SK-N-SH (cell line): ENCODE data around the gene AKAP6. TPM values are rescaled to one million over a fixed set of nuclear protein-coding genes. Genes with fewer than 3 reads are reported as not detected.

Experiments used
- CTCF ChIA-PET: fragments of 300-600, 350-600 bp; formaldehyde crosslinking; extraction: SDS; loops from one replicate; lab custom pipeline; 2021; lab: Yijun Ruan, JAX
- POLR2A ChIA-PET: fragments of 350-600 bp; sonication (Branson Sonifier 250); formaldehyde crosslinking; extraction: SDS; loops from one replicate; lab custom pipeline; 2020; ENCODE audit warnings: antibody characterized with exemption, inconsistent platforms; lab: Yijun Ruan, JAX
- DNase-seq: peaks from one replicate; pipeline ENCODE4 v3.0.0; 2012
- H2AFZ ChIP-seq: fragments of 200-600 bp; sonication (generic); 2 replicates; pipeline ENCODE4 v1.8.1; 2016; ENCODE audit warnings: antibody characterized with exemption, mild to moderate bottlenecking, low read depth
- H3F3A ChIP-seq: fragments of 200-600 bp; sonication (generic); replicated peaks from 2 replicates; pipeline ENCODE3; 2016; ENCODE audit warnings: antibody characterized with exemption, mild to moderate bottlenecking; ENCODE audit not compliant: insufficient read depth
- H3K27ac ChIP-seq, 2 experiments: fragments of 200-500 bp in 1 of 2; fragments of 200-600 bp in 1 of 2; sonication (Bioruptor generic) in 1 of 2; sonication (generic), shearing (Covaris generic) in 1 of 2; 2 replicates each; pipeline versions ENCODE4 v1.5.1 to v1.6.1; 2014 to 2016; ENCODE audit warnings: low read depth in 2 of 2, inconsistent platforms in 1 of 2, low read length in 1 of 2, mild to moderate bottlenecking in 1 of 2, mixed read lengths in 1 of 2
- H3K27me3 ChIP-seq: fragments of 200-600 bp; sonication (generic), shearing (Covaris generic); 2 replicates; pipeline ENCODE4 v1.6.1; 2016; ENCODE audit warnings: mixed run types; ENCODE audit not compliant: insufficient read depth
- H3K36me3 ChIP-seq, 2 experiments: fragments of 200-500 bp in 1 of 2; fragments of 200-600 bp in 1 of 2; sonication (Bioruptor generic) in 1 of 2; sonication (generic) in 1 of 2; replicated peaks in 1 of 2; 2 replicates each; pipeline versions ENCODE3 to v1.5.1; 2014 to 2016; ENCODE audit warnings: low read length in 1 of 2, mild to moderate bottlenecking in 1 of 2; ENCODE audit not compliant: insufficient read depth in 2 of 2, control insufficient read depth in 1 of 2
- H3K4me1 ChIP-seq, 2 experiments: fragments of 200-500 bp in 1 of 2; fragments of 200-600 bp in 1 of 2; sonication (Bioruptor generic) in 1 of 2; sonication (generic), shearing (Covaris generic) in 1 of 2; 2 replicates each; pipeline versions ENCODE4 v1.5.1 to v1.6.1; 2014 to 2016; ENCODE audit warnings: low read depth in 1 of 2, low read length in 1 of 2, mixed run types in 1 of 2; ENCODE audit not compliant: insufficient read depth in 2 of 2, control insufficient read depth in 1 of 2
- H3K4me2 ChIP-seq: fragments of 200-600 bp; sonication (generic), shearing (Covaris generic); 2 replicates; pipeline ENCODE4 v1.6.1; 2017; ENCODE audit warnings: mixed run types
- H3K4me3 ChIP-seq, 2 experiments: fragments of 200-500 bp in 1 of 2; fragments of 200-600 bp in 1 of 2; sonication (Bioruptor generic) in 1 of 2; sonication (generic), shearing (Covaris generic) in 1 of 2; 2 replicates each; pipeline versions ENCODE4 v1.5.1 to v1.8.1; 2014 to 2016; ENCODE audit warnings: low read depth in 2 of 2, inconsistent platforms in 1 of 2, low read length in 1 of 2, mild to moderate bottlenecking in 1 of 2, mixed read lengths in 1 of 2, moderate library complexity in 1 of 2
- H3K79me2 ChIP-seq: fragments of 200-600 bp; sonication (generic); 2 replicates; pipeline ENCODE4 v1.8.1; 2017; ENCODE audit warnings: mild to moderate bottlenecking; ENCODE audit not compliant: insufficient read depth
- H3K9ac ChIP-seq: fragments of 200-600 bp; sonication (generic); 2 replicates; pipeline ENCODE4 v1.6.1; 2017; ENCODE audit warnings: mixed run types
- H3K9me2 ChIP-seq: fragments of 200-600 bp; sonication (generic); 2 replicates; pipeline ENCODE4 v1.6.1; 2017; ENCODE audit warnings: mixed run types
- H3K9me3 ChIP-seq: fragments of 200-600 bp; sonication (generic); 2 replicates; pipeline ENCODE4 v1.6.1; 2017; ENCODE audit warnings: mixed run types, mild to moderate bottlenecking, moderate library complexity
- H4K20me1 ChIP-seq: fragments of 200-600 bp; sonication (generic); 2 replicates; pipeline ENCODE4 v1.6.1; 2017; ENCODE audit warnings: mild to moderate bottlenecking, mixed run types; ENCODE audit not compliant: insufficient read depth
- CTCF ChIP-seq: fragments of 200-600 bp; sonication (generic); IDR thresholded peaks from 2 replicates; pipeline ENCODE4 v1.6.1; 2017; ENCODE audit warnings: antibody characterized with exemption, mild to moderate bottlenecking, moderate library complexity
- ELF1 ChIP-seq: IDR thresholded peaks from 2 replicates; pipeline ENCODE4 v1.4.0; 2012
- EP300 ChIP-seq, 2 experiments: IDR thresholded peaks; 2 replicates each; pipeline versions ENCODE4 v1.4.0 to v1.6.1; 2012; ENCODE audit warnings: borderline replicate concordance in 1 of 2, low read depth in 1 of 2, low read length in 1 of 2
- FOXJ3 ChIP-seq: sonication (generic); formaldehyde crosslinking; IDR thresholded peaks from 2 replicates; pipeline ENCODE4 v1.5.1; 2020; ENCODE audit warnings: mild to moderate bottlenecking, missing genetic modification reagents
- GABPA ChIP-seq: IDR thresholded peaks from 2 replicates; pipeline ENCODE4 v1.4.0; 2012; ENCODE audit warnings: low read depth, mild to moderate bottlenecking
- GATA2 ChIP-seq: sonication (generic); formaldehyde crosslinking; IDR thresholded peaks from 2 replicates; pipeline ENCODE4 v1.5.0; 2020; ENCODE audit warnings: mild to moderate bottlenecking, missing genetic modification reagents
- IRF3 ChIP-seq: fragments of 150-350 bp; IDR thresholded peaks from 2 replicates; pipeline ENCODE4 v1.6.1; 2016; ENCODE audit warnings: mild to moderate bottlenecking, low read depth, low read length
- JUND ChIP-seq: IDR thresholded peaks from 2 replicates; pipeline ENCODE4 v1.4.0; 2012
- MAX ChIP-seq: IDR thresholded peaks from 2 replicates; pipeline ENCODE4 v1.4.0; 2012; ENCODE audit warnings: low read depth
- MEF2A ChIP-seq: IDR thresholded peaks from 2 replicates; pipeline ENCODE4 v1.4.0; 2012; ENCODE audit warnings: low read depth, borderline replicate concordance
- MXI1 ChIP-seq: IDR thresholded peaks from 2 replicates; pipeline ENCODE4 v1.6.1; 2012; ENCODE audit warnings: mild to moderate bottlenecking, low read depth, low read length, improper control_type of control experiment
- NFIC ChIP-seq: IDR thresholded peaks from 2 replicates; pipeline ENCODE4 v1.4.0; 2012; ENCODE audit warnings: borderline replicate concordance
- NRF1 ChIP-seq: IDR thresholded peaks from 2 replicates; pipeline ENCODE4 v1.6.1; 2012; ENCODE audit warnings: low read depth, mild to moderate bottlenecking, low read length
- POLR2AphosphoS5 ChIP-seq: IDR thresholded peaks from 2 replicates; pipeline ENCODE4 v1.6.1; 2012; ENCODE audit warnings: low read depth, low read length
- RAD21 ChIP-seq: IDR thresholded peaks from 2 replicates; pipeline ENCODE4 v1.6.1; 2012; ENCODE audit warnings: mild to moderate bottlenecking, low read length
- RFX5 ChIP-seq: IDR thresholded peaks from 2 replicates; pipeline ENCODE4 v1.6.1; 2012; ENCODE audit warnings: mild to moderate bottlenecking, improper control_type of control experiment, low read length
- SIN3A ChIP-seq: IDR thresholded peaks from 2 replicates; pipeline ENCODE4 v1.6.1; 2012; ENCODE audit warnings: low read depth, mild to moderate bottlenecking, low read length, moderate library complexity, borderline replicate concordance
- TEAD4 ChIP-seq: IDR thresholded peaks from 2 replicates; pipeline ENCODE4 v1.4.0; 2012; ENCODE audit warnings: mild to moderate bottlenecking, borderline replicate concordance; ENCODE audit not compliant: insufficient read depth
- USF1 ChIP-seq: IDR thresholded peaks from 2 replicates; pipeline ENCODE4 v1.4.0; 2012; ENCODE audit warnings: low read depth, borderline replicate concordance
- ZBTB33 ChIP-seq: IDR thresholded peaks from 2 replicates; pipeline ENCODE4 v1.4.0; 2012; ENCODE audit warnings: low read depth, borderline replicate concordance
- WGBS: methylation state at CpG from one replicate; pipeline ENCODE4 v1.1.6; 2017; ENCODE audit warnings: low lambda C conversion rate; 5-methylcytosine and 5-hydroxymethylcytosine counted together
- polyA plus RNA-seq, 3 experiments: library from polyadenylated mRNA; depleted of rRNA; stranded (reverse); fragments of >200 nt; gene quantifications; 2 replicates each; pipeline ENCODE4 v1.2.3, GENCODE V29; 2012

AKAP6 gene
- polyA plus RNA-seq, 1 of the 3 experiments (the other 2 are of a cell fraction) = 1.7 TPM

- peak overlapping the region; percentile 70 to 80 for H3K27ac ChIP-seq
- H3K36me3 ChIP-seq = peaks cover 0 to 4% of the 10 kb centered on the region in 2 experiments
- no peaks in the 10 kb centered on the region for H3K9me2 ChIP-seq
- no peak overlapping the region for H2AFZ ChIP-seq
- H3K9me3 ChIP-seq = no peaks in the 10 kb centered on the region
- H3K4me2 ChIP-seq = peak overlapping the region; percentile 13; the same call in 1 of the 2 replicates
- TF ChIP-seq EP300 (IDR thresholded peaks at IDR 0.05; ENCODE audit: borderline replicate concordance in 1 of 2, low read depth in 1 of 2, low read length in 1 of 2) (peak in 1 of 2 experiments; percentile 13; a peak in 1 of 4 replicates), GATA2 (peak; percentile 35; the same call in 1 of the 2 replicates), MAX (no peak)
- 23% methylated on average over 2 of the region's 2 CpGs for WGBS
- H3F3A ChIP-seq = peaks cover 27% of the 10 kb centered on the region
- ChIA-PET CTCF (interaction anchor here (1.0 kb wide), 1 partner anchor 1096 kb away, joined by 3 read pairs; no protein-coding TSS in a partner anchor), POLR2A (no interaction called here)
- no peaks in the 10 kb centered on the region for H3K79me2 ChIP-seq
- no peak overlapping the region for H3K9ac ChIP-seq
- H3K27me3 ChIP-seq = no peaks in the 10 kb centered on the region
- H4K20me1 ChIP-seq = no peaks in the 10 kb centered on the region
- no peak overlapping the region; a peak in 1 of 4 replicates for H3K4me3 ChIP-seq
- DNase-seq = no peak
- peaks cover 14 to 46% of the 10 kb centered on the region in 2 experiments for H3K4me1 ChIP-seq
Measured at GRCh38 chr14:32697114-32697513, 368.0 kb downstream of the AKAP6 start.

GRCh38 chr14:32697704-32698103, 368.6 kb downstream of the AKAP6 start:
- H3K9me3 ChIP-seq = no peaks in the 10 kb centered on the region
- no peak overlapping the region for H2AFZ ChIP-seq
- no peak overlapping the region; a peak in 1 of 4 replicates for H3K4me3 ChIP-seq
- H3K36me3 ChIP-seq = peaks cover 0 to 4% of the 10 kb centered on the region in 2 experiments
- CTCF ChIA-PET = interaction anchor here (1.0 kb wide), 1 partner anchor 1095 kb away, joined by 3 read pairs; no protein-coding TSS in a partner anchor
- H3F3A ChIP-seq = peaks cover 23% of the 10 kb centered on the region
- POLR2A ChIA-PET = no interaction called here
- no peak overlapping the region for H3K9ac ChIP-seq
- H3K4me2 ChIP-seq = peak overlapping the region; percentile 13; the same call in 1 of the 2 replicates
- H3K27me3 ChIP-seq = no peaks in the 10 kb centered on the region
- no peaks in the 10 kb centered on the region for H3K79me2 ChIP-seq
- WGBS = 31% methylated on average over 1 of the region's 1 CpG
- no peaks in the 10 kb centered on the region for H3K9me2 ChIP-seq
- no peaks in the 10 kb centered on the region for H4K20me1 ChIP-seq
- no peak for DNase-seq
- peaks cover 14 to 48% of the 10 kb centered on the region in 2 experiments for H3K4me1 ChIP-seq
- peak overlapping the region; percentile 70 to 80; a peak in 3 of 4 replicates for H3K27ac ChIP-seq
- TF ChIP-seq POLR2AphosphoS5 (no peak), MXI1 (no peak), USF1 (no peak), MEF2A (no peak), ELF1 (no peak), MAX (no peak), FOXJ3 (CRISPR knock-in tag) (no peak), GATA2 (no peak), RAD21 (no peak), JUND (peak; percentile 42), IRF3 (no peak), RFX5 (no peak), ZBTB33 (no peak), SIN3A (no peak), CTCF (no peak), TEAD4 (no peak), NFIC (no peak; the same call in 1 of the 2 replicates), GABPA (no peak), NRF1 (no peak), EP300 (IDR thresholded peaks at IDR 0.05; ENCODE audit: borderline replicate concordance in 1 of 2, low read depth in 1 of 2, low read length in 1 of 2) (0 out of 4 replicates have a peak, but pooled peaks of 1 of the 2 experiments have one; percentile 27)
